IMR-90 (cell line): ENCODE data around the gene MYO1C. TPM values are rescaled to one million over a fixed set of nuclear protein-coding genes. Genes with fewer than 3 reads are reported as not detected.

Experiments used
- ATAC-seq: fragments of 200-7000 bp; cut with Tn5 transposase; 2 replicates; pipeline ENCODE4 v1.9.1; 2020; ENCODE audit warnings: low read depth, mild to moderate bottlenecking, moderate library complexity
- BruUV-seq: library from RNA; stranded (reverse); fragments of 400-500 nt; replicated peaks from 2 replicates; lab custom pipeline; 2021; lab: Mats Ljungman, UMichigan
- CTCF ChIA-PET: fragments of 300-600 bp; formaldehyde crosslinking; extraction: SDS; loops from one replicate; lab custom pipeline; 2021; ENCODE audit warnings: antibody characterized with exemption; lab: Yijun Ruan, JAX
- POLR2A ChIA-PET: fragments of 300-600 bp; sonication (Branson Sonifier 250); formaldehyde crosslinking; loops from one replicate; lab custom pipeline; 2022; ENCODE audit warnings: antibody characterized with exemption; ENCODE audit not compliant: unreplicated experiment; lab: Charles Lee
- DNase-seq: peaks from one replicate; pipeline ENCODE4 v3.0.0; 2013
- H2AFZ ChIP-seq: replicated peaks from 2 replicates; pipeline ENCODE3; 2013; ENCODE audit warnings: low read length, mild to moderate bottlenecking; ENCODE audit not compliant: poor library complexity
- H2AK5ac ChIP-seq: 2 replicates; pipeline ENCODE4 v1.6.1; 2013; ENCODE audit warnings: low read depth, low read length, inconsistent platforms
- H2AK9ac ChIP-seq: replicated peaks from 2 replicates; pipeline ENCODE3; 2013; ENCODE audit warnings: mild to moderate bottlenecking, low read depth, low read length, moderate library complexity; ENCODE audit not compliant: poor library complexity
- H2BK120ac ChIP-seq: 2 replicates; pipeline ENCODE4 v1.6.1; 2013; ENCODE audit warnings: low read depth, low read length, inconsistent platforms
- H2BK15ac ChIP-seq: 3 replicates; pipeline ENCODE4 v1.6.1; 2013; ENCODE audit warnings: low read depth, low read length, inconsistent platforms
- H2BK20ac ChIP-seq: 2 replicates; pipeline ENCODE4 v1.6.1; 2013; ENCODE audit warnings: low read depth, mild to moderate bottlenecking, inconsistent platforms, low read length, moderate library complexity
- H2BK5ac ChIP-seq: 2 replicates; pipeline ENCODE4 v1.6.1; 2013; ENCODE audit warnings: mild to moderate bottlenecking, low read depth, low read length, inconsistent platforms; ENCODE audit not compliant: poor library complexity, severe bottlenecking
- H3K14ac ChIP-seq: replicated peaks from 2 replicates; pipeline ENCODE4 v1.6.1; 2013; ENCODE audit warnings: low read depth, low read length, inconsistent platforms
- H3K18ac ChIP-seq: 2 replicates; pipeline ENCODE4 v1.6.1; 2013; ENCODE audit warnings: low read depth, low read length, control low read depth
- H3K23ac ChIP-seq: 2 replicates; pipeline ENCODE4 v1.6.1; 2013; ENCODE audit warnings: low read depth, low read length, inconsistent platforms
- H3K27ac ChIP-seq: 2 replicates; pipeline ENCODE4 v1.5.1; 2013; ENCODE audit warnings: mild to moderate bottlenecking, control low read depth, low read length; ENCODE audit not compliant: insufficient read depth
- H3K27me3 ChIP-seq: 2 replicates; pipeline ENCODE4 v1.6.1; 2013; ENCODE audit warnings: low read length; ENCODE audit not compliant: control insufficient read depth, insufficient read depth
- H3K36me3 ChIP-seq: 2 replicates; pipeline ENCODE4 v1.6.1; 2013; ENCODE audit warnings: low read length, mixed read lengths; ENCODE audit not compliant: control insufficient read depth, insufficient read depth
- H3K4ac ChIP-seq: 2 replicates; pipeline ENCODE4 v1.6.1; 2013; ENCODE audit warnings: low read depth, low read length, inconsistent platforms
- H3K4me1 ChIP-seq: 2 replicates; pipeline ENCODE4 v1.6.1; 2013; ENCODE audit warnings: low read length, mixed read lengths; ENCODE audit not compliant: control insufficient read depth, insufficient read depth
- H3K4me2 ChIP-seq: 2 replicates; pipeline ENCODE4 v1.6.1; 2013; ENCODE audit warnings: low read depth, mild to moderate bottlenecking, control low read depth, low read length, moderate library complexity
- H3K4me3 ChIP-seq: 2 replicates; pipeline ENCODE4 v1.5.1; 2013; ENCODE audit warnings: low read depth, mild to moderate bottlenecking, control low read depth, low read length, moderate library complexity; ENCODE audit not compliant: insufficient read depth
- H3K56ac ChIP-seq: 2 replicates; pipeline ENCODE4 v1.6.1; 2013; ENCODE audit warnings: low read length, inconsistent platforms; ENCODE audit not compliant: insufficient read depth; ENCODE audit errors: extremely low read depth
- H3K79me1 ChIP-seq, 2 experiments: 2 replicates each; pipeline ENCODE4 v1.6.1; 2013; ENCODE audit warnings: low read length in 2 of 2, inconsistent platforms in 1 of 2, low read depth in 1 of 2
- H3K9ac ChIP-seq: 2 replicates; pipeline ENCODE4 v1.6.1; 2013; ENCODE audit warnings: low read depth, low read length, control low read depth
- H3K9me1 ChIP-seq: 2 replicates; pipeline ENCODE4 v1.6.1; 2013; ENCODE audit warnings: low read length, inconsistent platforms; ENCODE audit not compliant: insufficient read depth
- H3K9me3 ChIP-seq: 2 replicates; pipeline ENCODE4 v1.6.1; 2013; ENCODE audit warnings: low read length; ENCODE audit not compliant: control insufficient read depth, insufficient read depth
- H4K20me1 ChIP-seq: 2 replicates; pipeline ENCODE4 v1.6.1; 2013; ENCODE audit warnings: low read length, inconsistent platforms; ENCODE audit not compliant: insufficient read depth
- H4K5ac ChIP-seq: 2 replicates; pipeline ENCODE4 v1.6.1; 2013; ENCODE audit warnings: mild to moderate bottlenecking, low read depth, low read length, control low read depth
- H4K8ac ChIP-seq, 2 experiments: 2 replicates each; pipeline ENCODE4 v1.6.1; 2013; ENCODE audit warnings: low read depth in 2 of 2, low read length in 2 of 2, control low read depth in 1 of 2, inconsistent platforms in 1 of 2
- H4K91ac ChIP-seq: 2 replicates; pipeline ENCODE4 v1.6.1; 2013; ENCODE audit warnings: low read depth, low read length, inconsistent platforms; ENCODE audit not compliant: insufficient read depth
- ELK1 ChIP-seq: fragments of 150-350 bp; IDR thresholded peaks from 2 replicates; pipeline ENCODE4 v1.6.1; 2016; ENCODE audit warnings: low read depth, mild to moderate bottlenecking, low read length, moderate library complexity, borderline replicate concordance
- NFE2L2 ChIP-seq: fragments of 150-350 bp; IDR thresholded peaks from 2 replicates; pipeline ENCODE4 v1.6.1; 2016; ENCODE audit warnings: low read depth, mild to moderate bottlenecking, low read length
- RAD21 ChIP-seq: IDR thresholded peaks from 2 replicates; pipeline ENCODE4 v1.6.1; 2012; ENCODE audit warnings: low read length, improper control_type of control experiment
- USF2 ChIP-seq: fragments of 150-350 bp; IDR thresholded peaks from 2 replicates; pipeline ENCODE4 v1.6.1; 2017; ENCODE audit warnings: mild to moderate bottlenecking, antibody characterized with exemption, low read length, low read depth
- WGBS, 2 experiments: methylation state at CpG; one replicate each; pipeline versions ENCODE4 v1.1.5 to v1.1.7; 2013; ENCODE audit warnings: missing lambda C conversion rate in 2 of 2; ENCODE audit not compliant: insufficient read length in 1 of 2; ENCODE audit errors: extremely low coverage in 2 of 2; 5-methylcytosine and 5-hydroxymethylcytosine counted together
- dilution Hi-C: fragments of 300-500 bp; cut with HindIII; formaldehyde crosslinking; loops from one replicate; pipeline ENCODE4 v1.14.3; 2018; ENCODE audit warnings: low sequenced_read_pairs; ENCODE audit not compliant: unreplicated experiment
- in situ Hi-C: fragments of 300-500 bp; cut with MboI; formaldehyde crosslinking; loops from 3 replicates; pipeline ENCODE4 v1.14.3; 2019; ENCODE audit warnings: low sequenced_read_pairs, inconsistent platforms, mixed read lengths
- intact Hi-C: fragments of 100-400 bp; cut with micrococcal nuclease; formaldehyde crosslinking; loops from 2 replicates; pipeline ENCODE4 v1.10.0; 2022
- polyA plus RNA-seq, 3 experiments: library from polyadenylated mRNA; depleted of rRNA; stranded (reverse); fragments of >200 nt; gene quantifications; 2 replicates each; pipeline ENCODE4 v1.2.3, GENCODE V29; 2012; ENCODE audit warnings: low replicate concordance in 1 of 3
- total RNA-seq: library from RNA; depleted of rRNA; stranded (reverse); fragments of >200 nt; gene quantifications from 2 replicates; pipeline ENCODE4 v1.2.3, GENCODE V29; 2012

The MYO1C gene
- total and polyA plus RNA-seq, 2 of the 4 experiments (the other 2 are of a cell fraction) = 162 to 196 TPM

- ATAC-seq (no peak), DNase-seq (no peak)
- intact Hi-C loops = no loop called here
- dilution Hi-C loops = no loop called here
- H3K14ac ChIP-seq = no peak overlapping the region
- no peak overlapping the region for H3K4ac ChIP-seq
- H2BK15ac ChIP-seq = no peak overlapping the region
- no peak overlapping the region for H2AK5ac ChIP-seq
- no peak overlapping the region for H4K91ac ChIP-seq
- no peak overlapping the region for H2BK120ac ChIP-seq
- H2BK20ac ChIP-seq = no peak overlapping the region
- H2AFZ ChIP-seq = no peak overlapping the region
- H3K23ac ChIP-seq = no peak overlapping the region
- H4K8ac ChIP-seq = no peak overlapping the region
- no peak overlapping the region for H3K18ac ChIP-seq
- no peak overlapping the region for H4K5ac ChIP-seq
- H3K27ac ChIP-seq = no peak overlapping the region
- H3K56ac ChIP-seq = no peak overlapping the region
- TF ChIP-seq RAD21 (no peak), USF2 (no peak), ELK1 (no peak), NFE2L2 (no peak)
- H3K4me3 ChIP-seq = no peak overlapping the region
- no peak overlapping the region for H2BK5ac ChIP-seq
- H3K27me3 ChIP-seq = no peaks in the 10 kb centered on the region
- ChIA-PET CTCF (no interaction called here), POLR2A (no interaction called here)
- H3K79me1 ChIP-seq = no peaks in the 10 kb centered on the region
- H3K36me3 ChIP-seq = peaks cover 16% of the 10 kb centered on the region
- peaks cover 3% of the 10 kb centered on the region; the same call in 1 of the 2 replicates for H3K9me1 ChIP-seq
- H3K9ac ChIP-seq = no peak overlapping the region
- H3K9me3 ChIP-seq = no peaks in the 10 kb centered on the region
- H4K20me1 ChIP-seq = 0 out of 2 replicates have a peak, but pooled peaks cover 2% of the 10 kb centered on the region
- WGBS, 2 experiments = 92% methylated on average over 2 of the region's 10 CpGs; no CpG with 5 or more reads in 1 of the 2 experiments
- H2AK9ac ChIP-seq = no peak overlapping the region
- BruUV-seq = no TSS peak
- H3K4me2 ChIP-seq = no peak overlapping the region
- in situ Hi-C loops = no loop called here
- H3K4me1 ChIP-seq = peaks cover under 1% of the 10 kb centered on the region; the same call in 1 of the 2 replicates
These were observed 11.2 kb upstream of the MYO1C start for GRCh38 chr17:1503699-1504098.
